IPS DF 4.7 (cell line): Measurements from ENCODE around the gene SLX9.

ENCODE experiments used
- DNase-seq: peaks from one replicate; pipeline ENCODE4 v3.0.0-alpha.2; 2013; ENCODE audit warnings: low spot score; ENCODE audit errors: extremely low read depth

The SLX9 gene

GRCh38 chr21:44929799-44930542 is 9.9 kb upstream of the SLX9 start:
- DNase-seq, result no peak

GRCh38 chr21:44930543-44930981 is 9.3 kb upstream of the SLX9 start:
- DNase-seq, result no peak

GRCh38 chr21:44931137-44931500 is 8.7 kb upstream of the SLX9 start:
- DNase-seq, result no peak

- no peak for DNase-seq
These were observed 8.1 kb upstream of the SLX9 start for GRCh38 chr21:44931501-44932407.

- DNase-seq, result no peak
These were observed 7.2 kb upstream of the SLX9 start for GRCh38 chr21:44932408-44933181.

- no peak for DNase-seq
These were observed 6.5 kb upstream of the SLX9 start for GRCh38 chr21:44933199-44933917.

GRCh38 chr21:44933918-44934260 is 5.9 kb upstream of the SLX9 start:
- no peak for DNase-seq

- DNase-seq, result no peak
These were observed 5.6 kb upstream of the SLX9 start for GRCh38 chr21:44934276-44934675.

GRCh38 chr21:44934797-44935532 is 4.9 kb upstream of the SLX9 start:
- DNase-seq, result no peak

- no peak for DNase-seq
These were observed 4.3 kb upstream of the SLX9 start for GRCh38 chr21:44935533-44935927.

GRCh38 chr21:44938772-44939531 is 877 bp upstream of the SLX9 start:
- no peak for DNase-seq

- DNase-seq, result no peak
These were observed 345 bp downstream of the SLX9 start for GRCh38 chr21:44940116-44940631.

- DNase-seq, result no peak
These were observed 1.7 kb downstream of the SLX9 start for GRCh38 chr21:44941567-44941966.

- no peak for DNase-seq
These were observed 2.7 kb downstream of the SLX9 start for GRCh38 chr21:44942566-44942965.

GRCh38 chr21:44943005-44943685 is 3.3 kb downstream of the SLX9 start:
- DNase-seq, result no peak

GRCh38 chr21:44943686-44944550 is 4.1 kb downstream of the SLX9 start:
- no peak for DNase-seq

- no peak for DNase-seq
These were observed 4.8 kb downstream of the SLX9 start for GRCh38 chr21:44944596-44944995.
